HUES6 (cell line): ENCODE results near the gene PPT2.
A peak's percentile ranks its signal among the peaks of the same experiment; 100 is the strongest.

Source experiments
- H3K27ac ChIP-seq: 2 replicates; pipeline ENCODE4 v1.7.0; 2013; ENCODE audit warnings: low read depth, mild to moderate bottlenecking, low read length, inconsistent platforms
- H3K27me3 ChIP-seq: 2 replicates; pipeline ENCODE4 v1.6.1; 2013; ENCODE audit warnings: low read length; ENCODE audit not compliant: control insufficient read depth, insufficient read depth
- H3K36me3 ChIP-seq: 2 replicates; pipeline ENCODE4 v1.6.1; 2013; ENCODE audit warnings: low read length; ENCODE audit not compliant: control insufficient read depth, insufficient read depth
- H3K4me1 ChIP-seq: 2 replicates; pipeline ENCODE4 v1.6.1; 2013; ENCODE audit warnings: low read length; ENCODE audit not compliant: control insufficient read depth, insufficient read depth
- H3K4me3 ChIP-seq: 2 replicates; pipeline ENCODE4 v1.5.1; 2013; ENCODE audit warnings: low read depth, low read length
- H3K9ac ChIP-seq: one replicate; pipeline ENCODE4 v1.6.1; 2013; ENCODE audit warnings: mild to moderate bottlenecking, low read length
- H3K9me3 ChIP-seq: 2 replicates; pipeline ENCODE4 v1.6.1; 2013; ENCODE audit warnings: low read depth, low read length; ENCODE audit not compliant: control insufficient read depth, insufficient read depth

PPT2 gene

GRCh38 chr6:32113386-32114352 lies 40.3 kb upstream of the PPT2 start:
- H3K27ac ChIP-seq, result no peak overlapping the region
- peaks cover 30% of the 10 kb centered on the region for H3K36me3 ChIP-seq
- no peaks in the 10 kb centered on the region for H3K9me3 ChIP-seq
- peaks cover 20% of the 10 kb centered on the region for H3K27me3 ChIP-seq
- no peak overlapping the region for H3K4me3 ChIP-seq
- peaks cover 5% of the 10 kb centered on the region for H3K4me1 ChIP-seq
- no peak overlapping the region for H3K9ac ChIP-seq

DNA sequence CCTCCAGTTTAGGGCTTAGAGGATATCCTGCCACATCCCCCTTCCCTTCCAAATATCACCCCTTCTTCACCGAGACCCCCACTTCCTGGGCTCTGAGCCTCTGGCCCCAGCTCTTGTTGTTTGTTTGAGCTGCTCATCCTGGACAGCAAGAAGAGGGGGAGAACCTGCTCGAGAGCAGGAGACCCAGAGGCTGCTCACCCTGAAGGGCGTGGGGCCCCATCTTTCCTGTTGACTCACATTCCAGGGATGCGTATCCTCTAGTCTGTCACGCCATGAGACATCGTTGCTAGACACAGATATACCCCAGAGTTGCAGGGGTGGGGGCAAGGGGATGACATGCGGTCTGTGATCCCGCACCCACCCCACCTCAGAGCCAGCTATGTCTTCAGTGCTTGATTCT lies 39.1 kb upstream of the PPT2 start:
- Histone ChIP-seq H3K4me3 (no peak overlapping the region), H3K4me1 (0 out of 2 replicates have a peak, but pooled peaks cover 3% of the 10 kb centered on the region), H3K9ac (no peak overlapping the region), H3K27me3 (peaks cover 9% of the 10 kb centered on the region; the same call in 1 of the 2 replicates), H3K9me3 (no peaks in the 10 kb centered on the region), H3K36me3 (peaks cover 35% of the 10 kb centered on the region), H3K27ac (no peak overlapping the region)

DNA sequence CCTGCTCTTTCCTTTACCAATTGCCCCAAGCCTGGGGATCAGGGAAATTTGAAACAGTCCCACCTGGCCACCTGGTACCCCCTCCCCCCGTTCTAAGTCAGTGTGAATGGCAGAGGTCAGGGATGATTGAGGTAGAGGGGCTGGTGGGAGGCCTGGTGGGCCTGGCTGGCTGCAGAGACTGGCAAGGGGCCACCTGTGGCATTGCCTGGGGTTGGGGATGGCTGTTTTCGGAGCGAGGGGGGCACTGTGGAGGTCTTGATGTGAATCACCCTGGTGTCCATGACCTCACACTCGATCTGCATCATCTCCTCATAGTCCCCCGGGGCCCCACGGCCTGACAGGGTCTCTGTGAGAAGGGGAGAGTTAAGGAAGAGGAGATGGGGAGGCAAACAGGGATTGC lies 38.3 kb upstream of the PPT2 start:
- Histone ChIP-seq H3K9me3 (no peaks in the 10 kb centered on the region), H3K27ac (no peak overlapping the region), H3K9ac (no peak overlapping the region), H3K36me3 (peaks cover 38% of the 10 kb centered on the region), H3K4me3 (no peak overlapping the region), H3K4me1 (0 out of 2 replicates have a peak, but pooled peaks cover 3% of the 10 kb centered on the region), H3K27me3 (peaks cover 1% of the 10 kb centered on the region; the same call in 1 of the 2 replicates)

DNA sequence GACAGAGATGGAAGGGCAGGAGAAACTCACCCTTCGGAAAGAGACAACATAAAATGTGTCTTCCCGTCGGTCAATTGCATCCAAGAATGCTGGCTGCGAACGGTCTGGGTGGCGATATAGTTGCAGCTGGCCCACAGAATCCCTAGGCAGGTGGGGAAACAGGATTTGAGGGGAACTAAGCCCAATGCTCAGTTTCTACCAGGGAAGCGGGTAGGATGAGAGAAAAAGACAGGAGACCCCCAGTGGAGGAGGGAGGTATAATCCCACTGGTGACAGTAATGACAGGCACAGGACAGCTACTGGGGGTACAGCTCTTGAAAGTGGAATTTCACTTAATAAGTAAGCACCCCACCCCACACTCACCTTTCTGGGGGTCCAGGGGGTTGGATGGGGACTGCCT lies 37.3 kb upstream of the PPT2 start:
- Histone ChIP-seq H3K9ac (no peak overlapping the region), H3K36me3 (peaks cover 46% of the 10 kb centered on the region), H3K4me1 (0 out of 2 replicates have a peak, but pooled peaks cover 3% of the 10 kb centered on the region), H3K9me3 (no peaks in the 10 kb centered on the region), H3K27me3 (no peaks in the 10 kb centered on the region), H3K4me3 (no peak overlapping the region), H3K27ac (no peak overlapping the region)

DNA sequence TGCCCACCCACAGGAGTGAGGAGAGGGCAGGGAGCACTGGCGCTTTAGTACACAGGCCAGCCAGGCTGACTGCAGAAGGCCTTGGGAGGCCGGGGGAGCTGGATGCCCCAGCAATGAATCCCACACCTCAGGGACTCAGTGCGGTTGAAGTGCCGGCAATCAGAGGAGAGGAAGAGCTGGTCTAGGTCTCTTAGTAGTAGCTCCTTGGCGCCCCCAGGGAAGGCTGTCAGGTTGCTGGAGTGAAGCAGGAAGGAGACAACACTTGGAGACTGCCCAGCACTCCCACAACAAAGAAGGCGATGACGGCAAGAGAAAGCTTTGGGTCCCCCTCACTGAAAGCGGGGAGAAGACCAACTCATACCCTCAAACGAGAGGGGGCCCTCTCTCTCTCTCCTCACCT lies 36.5 kb upstream of the PPT2 start:
- Histone ChIP-seq H3K27me3 (no peaks in the 10 kb centered on the region), H3K36me3 (peaks cover 52% of the 10 kb centered on the region), H3K4me1 (0 out of 2 replicates have a peak, but pooled peaks cover 3% of the 10 kb centered on the region)

DNA sequence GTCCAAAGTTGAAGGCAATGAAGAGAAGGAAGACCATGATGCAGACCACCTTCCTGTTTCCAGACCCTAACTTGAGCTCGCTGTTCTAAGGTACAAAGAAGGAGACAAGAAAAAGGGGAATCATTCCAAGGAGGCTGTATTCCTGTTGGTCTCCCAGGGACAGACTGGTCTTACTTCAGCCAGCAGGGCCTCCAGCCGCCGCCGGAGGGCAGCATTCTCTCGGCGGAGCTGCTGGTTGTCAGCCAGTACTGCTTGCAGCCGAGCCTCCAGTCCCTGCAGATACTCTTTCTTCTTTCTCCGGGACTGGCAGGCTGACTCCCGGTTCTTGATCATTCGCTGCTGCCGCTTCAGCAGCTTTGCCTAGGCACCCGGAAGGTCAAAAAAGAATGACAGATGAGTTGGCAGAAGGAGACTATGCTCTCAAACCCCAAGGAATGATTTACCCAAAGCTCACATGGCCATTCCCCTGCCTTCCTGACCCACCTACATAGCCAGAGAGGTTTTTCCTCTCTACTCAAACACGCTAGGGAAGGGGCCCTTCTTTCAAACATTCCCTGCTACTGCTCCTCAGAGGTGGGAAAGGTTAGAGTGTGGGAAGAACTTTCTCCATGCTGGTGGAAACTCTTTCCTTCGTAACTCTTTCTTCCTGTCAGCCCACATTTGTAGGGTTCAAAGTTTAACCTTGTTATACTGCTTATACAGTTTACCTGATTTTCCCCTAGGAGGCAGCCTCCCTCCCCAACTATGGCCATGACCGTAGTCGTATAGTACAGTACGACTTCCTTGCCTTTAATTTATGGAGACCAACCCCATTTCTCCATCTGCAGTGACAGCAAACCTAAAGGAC lies 34.9 kb upstream of the PPT2 start:
- Histone ChIP-seq H3K36me3 (peaks cover 52% of the 10 kb centered on the region), H3K9ac (no peak overlapping the region), H3K9me3 (no peaks in the 10 kb centered on the region), H3K27ac (no peak overlapping the region), H3K4me3 (no peak overlapping the region), H3K27me3 (no peaks in the 10 kb centered on the region), H3K4me1 (0 out of 2 replicates have a peak, but pooled peaks cover 3% of the 10 kb centered on the region)

More for the DNA sequence above, 36.5 kb upstream of the PPT2 start:
- H3K9ac ChIP-seq, result no peak overlapping the region
- H3K4me3 ChIP-seq, result no peak overlapping the region
- no peak overlapping the region for H3K27ac ChIP-seq
- no peaks in the 10 kb centered on the region for H3K9me3 ChIP-seq

DNA sequence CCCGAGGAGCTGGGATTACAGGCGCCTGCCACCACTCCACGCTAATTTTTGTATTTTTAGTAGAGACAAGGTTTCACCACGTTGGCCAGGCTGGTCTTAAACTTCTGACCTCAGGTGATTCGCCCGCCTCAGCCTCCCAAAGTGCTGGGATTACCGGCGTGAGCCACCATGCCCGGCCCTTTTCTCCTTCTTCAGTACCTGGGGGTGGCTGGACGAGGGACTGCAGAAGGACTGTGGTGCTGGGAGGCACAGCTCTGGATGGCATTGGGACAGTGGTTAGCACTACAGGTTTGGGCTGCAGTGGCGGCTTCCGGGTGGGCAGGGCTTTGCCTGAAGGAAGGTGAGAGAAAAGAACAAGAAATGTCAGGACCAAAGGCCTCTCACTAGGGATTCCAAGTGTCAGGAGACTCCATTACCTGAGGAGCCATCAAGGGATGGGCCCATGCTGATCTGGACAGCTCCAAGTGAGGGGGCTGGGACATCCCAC lies 33.3 kb upstream of the PPT2 start:
- Histone ChIP-seq H3K27ac (no peak overlapping the region), H3K9me3 (no peaks in the 10 kb centered on the region), H3K4me1 (0 out of 2 replicates have a peak, but pooled peaks cover 3% of the 10 kb centered on the region), H3K27me3 (no peaks in the 10 kb centered on the region), H3K36me3 (peaks cover 56% of the 10 kb centered on the region), H3K4me3 (no peak overlapping the region), H3K9ac (no peak overlapping the region)

- H3K4me3 ChIP-seq, result no peak overlapping the region
- H3K36me3 ChIP-seq, result peaks cover 32% of the 10 kb centered on the region
- no peaks in the 10 kb centered on the region for H3K9me3 ChIP-seq
- no peak overlapping the region for H3K27ac ChIP-seq
- no peaks in the 10 kb centered on the region for H3K27me3 ChIP-seq
- H3K9ac ChIP-seq, result no peak overlapping the region
- H3K4me1 ChIP-seq, result peaks cover 14% of the 10 kb centered on the region
Measured at GRCh38 chr6:32123681-32124080, 30.3 kb upstream of the PPT2 start.

DNA sequence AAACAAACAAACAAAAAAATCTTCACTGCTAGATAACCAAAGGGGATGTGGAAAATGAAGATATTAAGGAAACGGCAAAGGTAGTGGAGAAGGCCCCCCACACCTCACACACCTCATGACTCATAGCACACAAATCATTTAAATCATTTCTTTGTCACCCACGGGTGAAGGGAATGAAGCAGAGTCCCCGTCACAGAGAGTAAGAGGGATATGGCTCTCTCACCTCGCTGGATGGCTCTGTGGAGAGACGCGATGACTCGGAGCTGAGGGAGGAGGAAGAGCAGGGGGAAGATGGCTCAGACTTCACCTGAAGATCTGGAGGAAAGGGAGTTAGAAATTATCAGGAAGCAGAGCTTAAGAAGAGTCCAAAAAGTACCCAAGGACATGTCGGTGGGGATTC lies 27.1 kb upstream of the PPT2 start:
- Histone ChIP-seq H3K4me3 (peak overlapping the region; percentile 96), H3K27ac (no peak overlapping the region), H3K27me3 (no peaks in the 10 kb centered on the region), H3K9ac (peak overlapping the region; percentile 95), H3K9me3 (no peaks in the 10 kb centered on the region), H3K36me3 (peaks cover 15% of the 10 kb centered on the region), H3K4me1 (peaks cover 19% of the 10 kb centered on the region)

- Histone ChIP-seq H3K36me3 (peaks cover 11% of the 10 kb centered on the region), H3K27ac (no peak overlapping the region), H3K9ac (peak overlapping the region; percentile 95), H3K4me1 (peaks cover 19% of the 10 kb centered on the region), H3K9me3 (no peaks in the 10 kb centered on the region), H3K27me3 (no peaks in the 10 kb centered on the region), H3K4me3 (peak overlapping the region; percentile 96)
Measured at GRCh38 chr6:32127409-32127716, 26.6 kb upstream of the PPT2 start.
